HEK293 (cell line): ENCODE data around the gene FAAH.

ENCODE experiments used
- CTCF ChIA-PET: fragments of 350-600 bp; formaldehyde crosslinking; extraction: SDS; loops from one replicate; lab custom pipeline; 2021; ENCODE audit warnings: antibody characterized with exemption; lab: Yijun Ruan, JAX
- POLR2A ChIA-PET: fragments of 300-600 bp; formaldehyde crosslinking; extraction: SDS; loops from one replicate; lab custom pipeline; 2020; ENCODE audit warnings: antibody characterized with exemption, inconsistent platforms; lab: Yijun Ruan, JAX
- H3K27ac ChIP-seq: fragments of 200-500 bp; sonication (Bioruptor generic); 2 replicates; pipeline ENCODE4 v1.5.1; 2014; ENCODE audit warnings: low read depth, low read length, control low read depth, inconsistent platforms; ENCODE audit errors: extremely low read depth
- H3K36me3 ChIP-seq, 2 experiments: fragments of 200-500 bp in 1 of 2; sonication (Bioruptor generic) in 1 of 2; 1 replicate in 1 of 2; 2 replicates in 1 of 2; pipeline ENCODE4 v1.5.1; 2014 to 2017; ENCODE audit warnings: inconsistent platforms in 2 of 2, low read length in 2 of 2; ENCODE audit not compliant: control insufficient read depth in 2 of 2, insufficient read depth in 1 of 2
- H3K4me1 ChIP-seq: fragments of 200-500 bp; sonication (Bioruptor generic); 2 replicates; pipeline ENCODE4 v1.5.1; 2014; ENCODE audit warnings: mild to moderate bottlenecking, low read length, inconsistent platforms; ENCODE audit not compliant: control insufficient read depth, insufficient read depth
- H3K4me3 ChIP-seq: 2 replicates; pipeline ENCODE4 v1.5.1; 2011; ENCODE audit warnings: low read depth, mild to moderate bottlenecking, control low read depth, low read length, moderate library complexity
- H3K9me3 ChIP-seq: fragments of 200-500 bp; sonication (Bioruptor generic); 2 replicates; pipeline ENCODE4 v1.5.1; 2014; ENCODE audit warnings: low read depth, low read length, inconsistent platforms; ENCODE audit not compliant: control insufficient read depth, insufficient read depth
- INSM2 ChIP-seq: fragments of 450-650 bp; formaldehyde crosslinking; IDR thresholded peaks from 2 replicates; pipeline ENCODE4 v1.5.1; 2016; ENCODE audit warnings: missing biosample characterization, missing genetic modification characterization
- KLF1 ChIP-seq: fragments of 450-650 bp; formaldehyde crosslinking; IDR thresholded peaks from 2 replicates; pipeline ENCODE4 v1.5.1; 2016; ENCODE audit warnings: missing biosample characterization, missing genetic modification characterization
- PRDM6 ChIP-seq: fragments of 450-650 bp; formaldehyde crosslinking; IDR thresholded peaks from 2 replicates; pipeline ENCODE4 v1.5.1; 2017; ENCODE audit warnings: missing biosample characterization, missing genetic modification characterization
- SALL2 ChIP-seq: fragments of 450-650 bp; formaldehyde crosslinking; IDR thresholded peaks from 2 replicates; pipeline ENCODE4 v1.5.0; 2017; ENCODE audit warnings: missing biosample characterization, mild to moderate bottlenecking, missing genetic modification characterization, borderline replicate concordance
- ZFP41 ChIP-seq: fragments of 450-650 bp; formaldehyde crosslinking; IDR thresholded peaks from 2 replicates; pipeline ENCODE4 v1.5.1; 2016; ENCODE audit warnings: missing biosample characterization, missing genetic modification characterization, borderline replicate concordance
- ZNF19 ChIP-seq: fragments of 450-650 bp; formaldehyde crosslinking; IDR thresholded peaks from 2 replicates; pipeline ENCODE4; 2016; ENCODE audit warnings: missing biosample characterization, missing genetic modification characterization, low read depth
- ZNF23 ChIP-seq: fragments of 450-650 bp; formaldehyde crosslinking; IDR thresholded peaks from 2 replicates; pipeline ENCODE4 v1.5.1; 2016; ENCODE audit warnings: missing biosample characterization, missing genetic modification characterization, borderline replicate concordance
- ZNF24 ChIP-seq: fragments of 450-650 bp; formaldehyde crosslinking; IDR thresholded peaks from 2 replicates; pipeline ENCODE4 v1.5.1; 2016; ENCODE audit warnings: missing biosample characterization, missing genetic modification characterization
- ZNF416 ChIP-seq: fragments of 450-650 bp; formaldehyde crosslinking; IDR thresholded peaks from 2 replicates; pipeline ENCODE4 v1.5.1; 2016; ENCODE audit warnings: missing biosample characterization, missing genetic modification characterization
- ZNF423 ChIP-seq: fragments of 450-650 bp; formaldehyde crosslinking; IDR thresholded peaks from 2 replicates; pipeline ENCODE4 v1.5.1; 2016; ENCODE audit warnings: missing biosample characterization, missing genetic modification characterization
- ZNF521 ChIP-seq: fragments of 450-650 bp; formaldehyde crosslinking; IDR thresholded peaks from 2 replicates; pipeline ENCODE4 v1.5.1; 2017; ENCODE audit warnings: missing biosample characterization, mild to moderate bottlenecking, missing genetic modification characterization
- ZNF548 ChIP-seq: fragments of 450-650 bp; formaldehyde crosslinking; IDR thresholded peaks from 2 replicates; pipeline ENCODE4 v1.5.1; 2016; ENCODE audit warnings: missing biosample characterization, missing genetic modification characterization
- ZNF610 ChIP-seq: fragments of 450-650 bp; formaldehyde crosslinking; IDR thresholded peaks from 2 replicates; pipeline ENCODE4 v1.5.1; 2016; ENCODE audit warnings: missing biosample characterization, missing genetic modification characterization, borderline replicate concordance
- ZNF645 ChIP-seq: fragments of 450-650 bp; formaldehyde crosslinking; IDR thresholded peaks from 2 replicates; pipeline ENCODE4; 2016; ENCODE audit warnings: missing biosample characterization, missing genetic modification characterization
- ZNF704 ChIP-seq: fragments of 450-650 bp; formaldehyde crosslinking; IDR thresholded peaks from 2 replicates; pipeline ENCODE4 v1.5.1; 2016; ENCODE audit warnings: missing biosample characterization, missing genetic modification characterization
- ZNF830 ChIP-seq: fragments of 450-650 bp; IDR thresholded peaks from 2 replicates; pipeline ENCODE4 v1.5.0; 2018; ENCODE audit warnings: missing biosample characterization, missing genetic modification characterization, low read depth, mild to moderate bottlenecking, moderate library complexity
- ZNF837 ChIP-seq: fragments of 450-650 bp; formaldehyde crosslinking; IDR thresholded peaks from 2 replicates; pipeline ENCODE4 v1.5.1; 2016; ENCODE audit warnings: missing biosample characterization, missing genetic modification characterization
- ZSCAN30 ChIP-seq: fragments of 450-650 bp; IDR thresholded peaks from 2 replicates; pipeline ENCODE4 v1.5.1; 2018; ENCODE audit warnings: missing biosample characterization, mild to moderate bottlenecking, missing genetic modification characterization, moderate library complexity

Gene FAAH

GRCh38 chr1:46403916-46404315, 9.8 kb downstream of the FAAH start:
- ChIA-PET POLR2A (no interaction called here), CTCF (interaction anchor here (0.6 to 1.3 kb wide), 5 partner anchors 9 to 122 kb away, joined by 3 to 6 read pairs (median 4); partner anchors contain the start of gene FAAH)
- H3K9me3 ChIP-seq: no peaks in the 10 kb centered on the region
- no peaks in the 10 kb centered on the region for H3K4me1 ChIP-seq
- no peaks in the 10 kb centered on the region for H3K36me3 ChIP-seq
- H3K27ac ChIP-seq: no peak overlapping the region
- no peak overlapping the region for H3K4me3 ChIP-seq
- no peak for TF ChIP-seq ZNF548 (tag by site-specific recombination)
- no peak for TF ChIP-seq ZNF610 (tag by site-specific recombination)
- TF ChIP-seq ZNF24 (tag by site-specific recombination): no peak
- no peak for TF ChIP-seq SALL2 (tag by site-specific recombination)
- no peak for TF ChIP-seq ZNF704
- TF ChIP-seq ZNF521 (tag by site-specific recombination): no peak
- no peak for TF ChIP-seq ZNF837 (tag by site-specific recombination)
- no peak for TF ChIP-seq PRDM6 (tag by site-specific recombination)
- no peak for TF ChIP-seq ZNF416 (tag by site-specific recombination)
- TF ChIP-seq INSM2: no peak
- no peak for TF ChIP-seq ZFP41
- TF ChIP-seq KLF1 (tag by site-specific recombination): no peak
- TF ChIP-seq ZNF423: no peak
- no peak for TF ChIP-seq ZSCAN30 (tag by site-specific recombination)
- no peak for TF ChIP-seq ZNF830 (tag by site-specific recombination)
- TF ChIP-seq ZNF645 (tag by site-specific recombination): no peak
- TF ChIP-seq ZNF23 (tag by site-specific recombination): no peak

- CTCF ChIA-PET: interaction anchor here (0.6 to 3.0 kb wide), 6 partner anchors 10 to 122 kb away, joined by 3 to 15 read pairs (median 4); partner anchors contain the start of gene FAAH
- H3K9me3 ChIP-seq: no peaks in the 10 kb centered on the region
- POLR2A ChIA-PET: no interaction called here
- no peaks in the 10 kb centered on the region for H3K36me3 ChIP-seq
- TF ChIP-seq ZNF19 (tag by site-specific recombination): no peak
- TF ChIP-seq, all 188 proteins: peak for 0
- Histone ChIP-seq H3K27ac (no peak overlapping the region), H3K4me3 (no peak overlapping the region), H3K4me1 (no peaks in the 10 kb centered on the region)
Observed at GRCh38 chr1:46404482-46405196, 10.5 kb downstream of the FAAH start.
